DND-41 (cell line): ENCODE measurements around the gene ZNF277.

ENCODE experiments used
- EZH2 ChIP-seq: IDR thresholded peaks from 3 replicates; pipeline ENCODE4 v1.6.1; 2012; ENCODE audit warnings: borderline replicate concordance, low read depth, mild to moderate bottlenecking, moderate library complexity, low read length, inconsistent platforms; ENCODE audit not compliant: severe bottlenecking
- TF ChIP-seq, protein P1 (sequence below): IDR thresholded peaks from 2 replicates; pipeline ENCODE4 v1.5.1; 2012; ENCODE audit warnings: borderline replicate concordance, low read length, moderate library complexity, mild to moderate bottlenecking; ENCODE audit not compliant: poor library complexity, severe bottlenecking; ENCODE audit errors: extremely low read depth

DNA sequence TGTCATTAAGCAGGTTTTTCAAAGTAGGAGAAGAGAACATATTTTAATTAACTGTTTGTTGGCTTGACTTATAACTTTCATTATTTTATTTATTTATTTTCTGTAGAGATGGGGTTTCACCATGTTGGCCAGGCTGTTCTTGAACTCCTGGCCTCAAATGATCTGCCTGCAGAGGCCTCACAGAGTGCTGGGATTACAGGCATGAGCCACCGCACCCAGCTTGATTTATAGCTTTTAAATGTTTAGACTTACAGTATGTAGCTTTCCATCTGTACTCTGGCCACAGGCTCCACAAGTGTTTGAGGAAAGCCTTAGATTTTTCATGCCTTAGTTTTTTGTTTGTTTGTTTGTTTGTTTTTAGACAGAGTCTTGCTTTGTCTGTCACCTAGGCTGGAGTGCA is 171.1 kb downstream of the ZNF277 start:
- TF ChIP-seq, protein P1, sequence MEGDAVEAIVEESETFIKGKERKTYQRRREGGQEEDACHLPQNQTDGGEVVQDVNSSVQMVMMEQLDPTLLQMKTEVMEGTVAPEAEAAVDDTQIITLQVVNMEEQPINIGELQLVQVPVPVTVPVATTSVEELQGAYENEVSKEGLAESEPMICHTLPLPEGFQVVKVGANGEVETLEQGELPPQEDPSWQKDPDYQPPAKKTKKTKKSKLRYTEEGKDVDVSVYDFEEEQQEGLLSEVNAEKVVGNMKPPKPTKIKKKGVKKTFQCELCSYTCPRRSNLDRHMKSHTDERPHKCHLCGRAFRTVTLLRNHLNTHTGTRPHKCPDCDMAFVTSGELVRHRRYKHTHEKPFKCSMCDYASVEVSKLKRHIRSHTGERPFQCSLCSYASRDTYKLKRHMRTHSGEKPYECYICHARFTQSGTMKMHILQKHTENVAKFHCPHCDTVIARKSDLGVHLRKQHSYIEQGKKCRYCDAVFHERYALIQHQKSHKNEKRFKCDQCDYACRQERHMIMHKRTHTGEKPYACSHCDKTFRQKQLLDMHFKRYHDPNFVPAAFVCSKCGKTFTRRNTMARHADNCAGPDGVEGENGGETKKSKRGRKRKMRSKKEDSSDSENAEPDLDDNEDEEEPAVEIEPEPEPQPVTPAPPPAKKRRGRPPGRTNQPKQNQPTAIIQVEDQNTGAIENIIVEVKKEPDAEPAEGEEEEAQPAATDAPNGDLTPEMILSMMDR: no peak
- TF ChIP-seq EZH2: no peak
